Activated CD8-positive, alpha-beta T cell treated with anti-CD3 and anti-CD28 coated beads, Interleukin-2, amount 10 ng/mL, durations not matched to agents 7 days and 5 days (primary cell): ENCODE measurements around the gene ACSL1. TPM values are rescaled to one million over a fixed set of nuclear protein-coding genes. Genes with fewer than 3 reads are reported as not detected.
A peak's percentile ranks its signal among the peaks of the same experiment; 100 is the strongest.

Experiments
- ATAC-seq: fragments of 150-1000 bp; cut with Tn5 transposase; one replicate; pipeline ENCODE4 v1.10.0; 2021; ENCODE audit warnings: moderate library complexity
- CTCF ChIA-PET: fragments of 350-600 bp; sonication (Branson Sonifier 250); formaldehyde crosslinking; loops from one replicate; lab custom pipeline; 2021; ENCODE audit warnings: antibody characterized with exemption; lab: Charles Lee
- POLR2A ChIA-PET: fragments of 350-600 bp; sonication (Branson Sonifier 250); formaldehyde crosslinking; loops from one replicate; lab custom pipeline; 2021; ENCODE audit warnings: antibody characterized with exemption; lab: Charles Lee
- DNase-seq: peaks from one replicate; pipeline ENCODE4 v3.0.0-alpha.2; 2020
- H3K27ac Mint-ChIP-seq: one replicate; pipeline ENCODE4 v1.8.0; 2021; ENCODE audit warnings: mild to moderate bottlenecking, mixed read lengths
- H3K27me3 Mint-ChIP-seq: one replicate; pipeline ENCODE4 v1.8.0; 2021; ENCODE audit warnings: low read depth, mixed read lengths
- H3K36me3 Mint-ChIP-seq: one replicate; pipeline ENCODE4 v1.8.0; 2021; ENCODE audit warnings: low read depth, mixed read lengths
- H3K4me1 Mint-ChIP-seq: one replicate; pipeline ENCODE4 v1.8.0; 2021; ENCODE audit warnings: low read depth, mixed read lengths
- H3K4me3 Mint-ChIP-seq: one replicate; pipeline ENCODE4 v1.8.0; 2021; ENCODE audit warnings: mild to moderate bottlenecking, mixed read lengths
- H3K9me3 Mint-ChIP-seq: one replicate; pipeline ENCODE4 v1.8.0; 2022; ENCODE audit warnings: mixed read lengths; ENCODE audit not compliant: insufficient read depth
- total RNA-seq, 2 experiments: library from RNA; stranded (reverse); gene quantifications; one replicate each; pipeline ENCODE4 v1.2.3, GENCODE V29; 2021

Gene ACSL1
- total RNA-seq, 2 experiments from 2014 or later: 7.5 to 8.7 TPM

DNA sequence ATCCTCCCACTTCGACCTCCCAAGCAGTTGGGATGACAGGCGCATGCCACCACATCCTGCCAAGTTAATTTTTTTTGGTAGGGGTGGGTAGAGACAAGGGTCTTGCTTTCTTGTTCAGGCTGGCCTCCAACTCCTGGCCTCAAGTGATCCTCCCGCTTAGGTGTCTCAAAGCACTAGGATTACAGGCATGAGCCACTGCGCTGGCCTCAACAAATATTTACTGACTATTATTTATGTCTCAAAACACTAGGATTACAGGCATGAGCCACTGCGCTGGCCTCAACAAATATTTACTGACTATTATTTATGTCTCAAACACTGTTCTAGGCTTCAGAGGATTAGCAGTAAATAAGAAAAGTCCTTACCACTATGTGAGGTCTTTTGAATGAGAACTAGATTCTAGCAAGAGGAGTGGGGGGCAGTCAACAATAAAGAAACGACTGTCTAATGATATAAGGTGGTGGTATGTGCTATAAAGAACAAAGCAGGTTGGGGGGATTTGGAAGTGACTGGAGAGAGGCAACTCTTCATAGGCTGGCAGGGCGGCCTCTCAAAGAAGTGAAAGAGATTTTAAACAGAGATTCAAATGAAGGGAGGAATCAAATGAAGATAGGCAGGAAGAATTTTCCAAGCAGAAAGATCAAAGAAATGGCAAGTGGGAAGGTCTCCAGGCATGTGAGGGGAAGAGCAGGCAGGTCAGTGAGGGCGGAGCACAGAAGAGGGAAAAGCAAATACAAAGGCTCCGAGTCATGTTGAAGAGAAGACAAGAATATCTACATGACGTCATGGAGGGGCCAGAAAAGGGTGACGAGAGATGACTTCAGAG is 12.7 kb upstream of the ACSL1 start:
- Mint-ChIP-seq H3K36me3 (no peaks in the 10 kb centered on the region), H3K27ac (no peak overlapping the region), H3K27me3 (peaks cover 29% of the 10 kb centered on the region), H3K4me3 (no peak overlapping the region), H3K9me3 (no peaks in the 10 kb centered on the region), H3K4me1 (peaks cover 10% of the 10 kb centered on the region)
- CTCF ChIA-PET: no interaction called here
- POLR2A ChIA-PET: no interaction called here
- no peak for ATAC-seq
- DNase-seq: no peak

DNA sequence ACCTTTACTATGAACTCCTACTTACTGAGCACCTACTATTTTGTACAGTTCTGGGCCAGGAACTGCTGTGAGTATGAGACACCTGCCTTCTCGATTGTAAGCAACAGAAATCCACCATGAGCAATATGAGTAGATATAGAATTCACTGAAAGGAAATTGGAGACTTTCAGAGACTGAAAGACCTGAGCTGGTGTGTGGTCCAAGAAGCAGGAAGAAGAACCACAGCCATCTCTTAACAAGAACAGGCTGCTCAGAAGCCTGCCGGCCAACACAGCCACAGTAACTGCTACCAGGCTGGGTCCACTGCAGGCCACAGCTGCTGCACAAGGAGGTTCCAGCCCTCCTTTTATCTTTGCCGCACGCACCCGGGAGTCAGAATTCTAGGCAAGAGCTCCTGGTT is 10.8 kb upstream of the ACSL1 start:
- Mint-ChIP-seq H3K27me3 (peaks cover 19% of the 10 kb centered on the region), H3K4me1 (peaks cover 10% of the 10 kb centered on the region), H3K36me3 (no peaks in the 10 kb centered on the region), H3K27ac (no peak overlapping the region), H3K9me3 (no peaks in the 10 kb centered on the region), H3K4me3 (no peak overlapping the region)
- ATAC-seq (no peak), DNase-seq (no peak)
- ChIA-PET POLR2A (no interaction called here), CTCF (interaction anchor here (1.4 to 1.6 kb wide), 2 partner anchors 16 to 572 kb away, joined by 3 to 4 read pairs; no protein-coding TSS in a partner anchor)

DNA sequence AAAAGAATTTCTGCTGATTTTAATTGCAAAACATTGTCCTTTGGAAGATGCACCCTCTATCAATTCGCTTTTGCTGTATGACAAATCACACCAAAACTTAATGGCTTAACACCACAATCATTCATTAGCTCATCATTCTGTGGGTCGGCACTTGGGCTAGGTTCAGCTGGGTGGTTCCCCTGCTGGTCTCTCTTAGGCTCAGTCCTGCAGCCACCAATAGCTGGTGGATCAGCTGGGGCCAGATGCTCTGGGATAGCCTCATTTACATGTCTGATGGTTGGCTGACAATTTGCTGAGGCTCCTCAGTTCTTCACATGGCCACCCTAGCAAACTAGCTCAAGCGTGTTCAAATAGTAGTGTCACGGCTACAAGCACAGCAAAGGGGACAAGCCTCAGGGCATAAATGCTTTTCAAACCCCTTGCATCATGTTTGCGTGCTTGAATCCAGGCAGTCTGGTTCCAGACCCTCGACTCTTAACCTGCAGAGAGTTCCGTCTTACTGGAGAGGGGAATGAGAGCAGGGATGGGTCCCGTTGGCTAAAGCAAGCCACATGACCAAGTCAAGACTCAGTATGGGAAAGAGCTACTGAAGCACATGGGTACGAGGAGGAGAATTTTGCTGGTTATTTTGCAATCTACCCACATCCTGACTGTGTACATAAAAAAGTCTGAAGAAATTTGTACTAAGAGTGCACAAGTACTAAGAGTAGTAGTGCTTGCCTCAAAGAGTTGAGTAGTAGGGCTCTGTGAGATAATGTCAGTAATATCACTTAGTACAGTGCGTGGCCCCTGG is 7.5 kb upstream of the ACSL1 start:
- POLR2A ChIA-PET: no interaction called here
- H3K27me3 Mint-ChIP-seq: peaks cover 17% of the 10 kb centered on the region
- no peaks in the 10 kb centered on the region for H3K9me3 Mint-ChIP-seq
- no peak for DNase-seq
- no peaks in the 10 kb centered on the region for H3K36me3 Mint-ChIP-seq
- H3K27ac Mint-ChIP-seq: no peak overlapping the region
- H3K4me1 Mint-ChIP-seq: peaks cover 10% of the 10 kb centered on the region
- no peak overlapping the region for H3K4me3 Mint-ChIP-seq
- CTCF ChIA-PET: no interaction called here
- no peak for ATAC-seq

DNA sequence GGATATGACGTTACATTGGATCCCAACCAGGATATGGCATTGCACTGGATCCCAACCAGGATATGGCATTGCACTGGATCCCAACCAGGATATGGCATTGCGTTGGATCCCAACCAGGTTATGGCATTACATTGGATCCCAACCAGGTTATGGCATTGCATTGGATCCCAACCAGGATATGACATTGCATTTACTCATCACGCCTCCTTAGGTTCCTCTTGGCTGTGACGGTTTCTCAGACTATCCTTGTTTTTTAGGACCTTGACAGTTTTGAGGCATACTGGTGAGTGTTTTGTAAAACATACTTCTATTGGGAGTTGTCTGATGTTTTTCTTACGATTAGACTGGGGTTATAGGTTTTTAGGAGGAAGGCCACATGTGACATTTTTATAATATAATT is 5.4 kb upstream of the ACSL1 start:
- no peak overlapping the region for H3K4me3 Mint-ChIP-seq
- no peaks in the 10 kb centered on the region for H3K9me3 Mint-ChIP-seq
- peaks cover 27% of the 10 kb centered on the region for H3K27me3 Mint-ChIP-seq
- POLR2A ChIA-PET: no interaction called here
- H3K36me3 Mint-ChIP-seq: no peaks in the 10 kb centered on the region
- peaks cover 14% of the 10 kb centered on the region for H3K4me1 Mint-ChIP-seq
- DNase-seq: no peak
- H3K27ac Mint-ChIP-seq: no peak overlapping the region
- CTCF ChIA-PET: no interaction called here
- ATAC-seq: no peak

DNA sequence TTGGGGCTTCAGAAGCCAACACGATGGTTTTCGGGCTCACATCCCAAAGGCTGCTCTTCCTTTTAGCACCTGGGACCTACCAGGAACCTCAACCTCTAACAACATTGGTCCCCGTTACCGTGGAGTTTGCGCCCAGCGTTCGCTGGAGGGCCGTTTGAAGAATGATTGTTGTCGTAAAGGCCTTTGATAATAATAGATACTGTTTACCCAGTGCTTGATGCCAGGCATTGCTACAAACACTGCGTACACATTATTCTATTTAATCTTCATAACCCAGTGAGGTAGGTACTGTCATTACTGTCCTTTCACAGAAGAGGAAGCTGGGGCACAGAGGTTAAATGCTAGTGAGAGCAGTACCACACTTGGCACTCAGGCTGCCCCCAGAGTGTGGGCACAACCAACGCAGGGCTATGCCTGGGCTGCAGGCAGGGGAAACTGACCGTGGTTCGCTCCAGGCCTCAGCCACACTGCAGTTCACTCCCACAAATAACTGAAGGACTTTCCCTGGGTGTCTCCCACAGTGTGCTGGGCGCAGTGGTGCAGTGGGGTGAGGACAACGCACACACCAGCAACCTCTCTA is 1.0 kb upstream of the ACSL1 start:
- Mint-ChIP-seq H3K36me3 (no peaks in the 10 kb centered on the region), H3K4me3 (peak overlapping the region; percentile 87), H3K27ac (peak overlapping the region; percentile 87), H3K9me3 (no peaks in the 10 kb centered on the region), H3K4me1 (peaks cover 39% of the 10 kb centered on the region), H3K27me3 (peaks cover 27% of the 10 kb centered on the region)
- DNase-seq (no peak), ATAC-seq (no peak)
- CTCF ChIA-PET: no interaction called here
- POLR2A ChIA-PET: interaction anchor here (0.6 to 3.0 kb wide), 2 partner anchors 68 to 93 kb away, joined by 5 to 15 read pairs; partner anchors contain the start of gene CENPU

DNA sequence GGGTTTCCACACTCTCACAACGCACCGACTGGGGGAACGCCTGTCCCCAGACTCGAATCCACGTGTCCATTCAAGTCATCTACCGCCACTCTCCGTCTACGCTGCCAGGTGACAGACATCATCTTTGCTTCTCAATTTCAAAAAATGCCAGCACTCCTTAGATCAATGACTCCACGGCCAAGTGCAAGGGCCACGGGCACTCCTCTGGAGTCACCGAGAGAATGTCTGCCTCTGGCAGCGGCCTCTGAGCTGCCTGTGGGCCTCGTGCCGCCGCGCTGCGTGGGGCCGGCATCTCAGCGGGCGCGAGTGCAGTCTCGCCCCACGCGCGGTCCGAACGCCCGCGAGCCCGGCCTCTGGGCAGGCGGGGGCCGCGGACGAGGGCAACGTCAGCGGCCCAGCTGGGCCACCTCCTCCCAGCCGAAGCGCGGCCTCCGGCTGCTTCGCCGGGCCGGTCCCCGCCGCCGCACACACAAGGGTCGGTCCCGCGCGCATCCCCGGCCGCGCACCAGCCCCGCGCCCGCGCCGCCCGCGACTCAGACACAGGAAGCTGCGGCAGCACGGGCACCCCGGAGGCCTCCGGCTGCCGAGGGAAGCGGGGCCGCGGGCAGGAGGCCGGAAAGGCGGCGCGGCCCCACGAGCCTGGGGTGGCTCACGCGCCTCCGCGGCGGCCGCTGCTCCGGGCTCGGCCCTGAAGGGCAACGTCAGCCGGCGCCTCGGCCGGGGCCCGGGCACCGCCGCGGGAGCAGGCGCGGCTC is 450 bp downstream of the ACSL1 start:
- ChIA-PET POLR2A (interaction anchor here (0.6 to 3.0 kb wide), 3 partner anchors 32 to 91 kb away, joined by 3 to 15 read pairs (median 4); partner anchors contain the start of gene CENPU), CTCF (interaction anchor here (0.9 kb wide), 1 partner anchor 112 kb away, joined by 3 read pairs; no protein-coding TSS in a partner anchor)
- H3K27ac Mint-ChIP-seq: peak overlapping the region; percentile 72
- no peaks in the 10 kb centered on the region for H3K9me3 Mint-ChIP-seq
- no peaks in the 10 kb centered on the region for H3K36me3 Mint-ChIP-seq
- H3K4me3 Mint-ChIP-seq: peak overlapping the region; percentile 80
- peaks cover 23% of the 10 kb centered on the region for H3K27me3 Mint-ChIP-seq
- ATAC-seq: peak; percentile 60
- peaks cover 42% of the 10 kb centered on the region for H3K4me1 Mint-ChIP-seq
- DNase-seq: peak; percentile 61

DNA sequence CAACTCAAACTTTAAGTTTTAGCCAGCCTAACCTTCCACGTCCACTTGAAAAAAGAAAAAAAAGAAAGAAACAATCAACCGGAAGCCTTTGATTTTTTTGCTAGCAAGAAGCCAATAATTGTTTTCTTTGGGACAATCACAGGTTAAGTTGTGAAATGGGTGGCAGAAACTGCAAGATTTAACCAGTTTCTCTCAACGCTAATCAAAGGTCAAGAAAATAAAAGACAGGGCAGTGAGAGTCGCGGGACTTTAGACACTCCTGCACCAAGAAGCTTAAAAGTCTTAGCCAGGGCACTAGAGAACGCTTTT is 1.0 kb downstream of the ACSL1 start:
- Mint-ChIP-seq H3K9me3 (no peaks in the 10 kb centered on the region), H3K27me3 (peaks cover 20% of the 10 kb centered on the region), H3K4me3 (peak overlapping the region; percentile 80), H3K4me1 (peaks cover 45% of the 10 kb centered on the region), H3K36me3 (no peaks in the 10 kb centered on the region), H3K27ac (peak overlapping the region; percentile 72)
- ChIA-PET CTCF (interaction anchor here (0.9 kb wide), 2 partner anchors 19 to 112 kb away, joined by 3 read pairs; no protein-coding TSS in a partner anchor), POLR2A (interaction anchor here (1.6 to 3.0 kb wide), 2 partner anchors 32 to 91 kb away, joined by 4 to 15 read pairs; partner anchors contain the start of gene CENPU)
- ATAC-seq (no peak), DNase-seq (no peak)

DNA sequence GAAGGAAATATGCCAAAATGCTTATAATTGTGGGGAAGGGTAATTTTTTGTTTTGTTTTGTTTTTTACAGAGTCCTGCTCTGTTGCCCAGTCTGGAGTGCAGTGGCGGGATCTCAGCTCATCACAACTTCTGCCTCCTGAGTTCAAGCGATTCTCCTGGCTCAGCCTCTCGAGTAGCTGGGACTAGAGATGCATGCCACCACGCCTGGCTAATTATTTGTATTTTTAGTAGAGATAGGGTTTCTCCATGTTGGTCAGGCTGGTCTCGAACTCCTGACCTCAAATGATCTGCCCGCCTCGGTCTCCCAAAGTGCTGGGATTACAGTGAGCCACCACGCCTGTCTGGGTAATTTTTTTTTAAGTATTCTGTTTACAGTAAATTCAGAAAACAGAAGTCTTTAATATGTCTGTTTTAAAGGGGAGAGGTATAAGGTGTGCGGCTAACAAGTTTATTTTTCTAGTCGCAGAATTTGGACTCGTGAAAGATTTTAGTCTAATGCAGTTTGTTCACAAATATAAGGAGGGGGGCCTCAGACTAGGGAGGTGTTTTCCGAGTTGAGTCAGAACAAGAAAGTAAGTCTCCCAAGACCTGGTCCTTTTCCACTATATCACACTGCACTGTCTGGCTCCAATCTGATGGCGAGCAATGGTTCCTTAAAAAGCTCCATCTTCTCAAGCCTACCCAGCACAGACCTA is 1.5 kb downstream of the ACSL1 start:
- CTCF ChIA-PET: interaction anchor here (0.9 kb wide), 2 partner anchors 20 to 113 kb away, joined by 3 read pairs; no protein-coding TSS in a partner anchor
- ATAC-seq (no peak), DNase-seq (no peak)
- Mint-ChIP-seq H3K27ac (peak overlapping the region; percentile 72), H3K9me3 (no peaks in the 10 kb centered on the region), H3K27me3 (peaks cover 15% of the 10 kb centered on the region), H3K4me1 (peaks cover 45% of the 10 kb centered on the region), H3K36me3 (no peaks in the 10 kb centered on the region), H3K4me3 (peak overlapping the region; percentile 80)
- POLR2A ChIA-PET: interaction anchor here (1.6 to 3.0 kb wide), 2 partner anchors 31 to 90 kb away, joined by 4 to 15 read pairs; partner anchors contain the start of gene CENPU

DNA sequence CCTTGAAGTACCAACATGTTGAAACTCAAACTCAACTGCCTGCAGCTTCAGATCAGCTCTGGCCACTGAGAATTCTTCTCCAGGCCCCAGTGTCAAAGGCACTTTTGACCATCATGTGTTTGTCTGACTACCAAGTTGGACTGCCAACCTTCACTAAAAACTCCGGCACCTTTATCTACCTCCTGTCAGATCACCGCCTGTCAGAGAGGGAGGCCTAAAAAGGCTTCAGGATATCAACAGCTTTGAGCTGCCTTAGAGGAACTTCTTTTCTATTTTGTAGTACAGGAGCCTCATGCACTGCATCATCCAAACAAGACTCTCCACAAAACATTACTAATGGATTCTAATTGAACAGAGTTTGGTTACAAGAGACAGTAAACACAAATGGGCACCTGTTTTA is 2.8 kb downstream of the ACSL1 start:
- ATAC-seq: no peak
- Mint-ChIP-seq H3K36me3 (no peaks in the 10 kb centered on the region), H3K4me1 (peaks cover 52% of the 10 kb centered on the region), H3K27ac (no peak overlapping the region), H3K27me3 (peaks cover 8% of the 10 kb centered on the region), H3K4me3 (no peak overlapping the region), H3K9me3 (no peaks in the 10 kb centered on the region)
- ChIA-PET CTCF (interaction anchor here (0.9 kb wide), 1 partner anchor 77 kb away, joined by 3 read pairs; no protein-coding TSS in a partner anchor), POLR2A (no interaction called here)
- DNase-seq: no peak

DNA sequence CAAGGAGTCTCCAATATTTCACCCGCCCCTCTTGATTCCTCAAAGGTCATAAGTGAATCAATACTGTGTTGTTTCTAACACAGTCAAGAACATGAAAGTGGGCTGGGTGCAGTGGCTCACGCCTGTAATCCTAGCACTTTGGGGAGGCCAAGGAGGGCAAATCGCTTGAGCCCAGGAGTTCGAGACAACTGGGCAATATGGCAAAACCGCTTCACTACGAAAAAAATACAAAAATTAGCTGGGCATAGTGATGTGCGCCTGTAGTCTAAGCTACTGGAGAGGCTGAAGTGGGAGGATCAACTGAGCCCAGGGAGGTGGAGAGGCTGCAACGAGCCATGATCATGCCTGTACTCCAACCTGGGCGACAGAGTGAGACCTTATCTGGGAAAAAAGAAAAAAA is 3.4 kb downstream of the ACSL1 start:
- Mint-ChIP-seq H3K27me3 (peaks cover 5% of the 10 kb centered on the region), H3K36me3 (no peaks in the 10 kb centered on the region), H3K27ac (no peak overlapping the region), H3K4me3 (no peak overlapping the region), H3K9me3 (no peaks in the 10 kb centered on the region), H3K4me1 (peaks cover 51% of the 10 kb centered on the region)
- ChIA-PET POLR2A (no interaction called here), CTCF (interaction anchor here (0.9 to 4.8 kb wide), 3 partner anchors 76 to 88 kb away, joined by 3 to 32 read pairs (median 6); partner anchors contain the start of gene CENPU)
- no peak for ATAC-seq
- DNase-seq: no peak
